ENCODE results near the gene PHF21B.
"Not testable (repeated sequence)": the region's sequence is repeated elsewhere in the genome, so short reads cannot be mapped to it uniquely, and the experiment has no call there.

Gene PHF21B

GRCh38 chr22:44862981-44863860 lies 146.6 kb downstream of the PHF21B start:
- no peak for DNase-seq

- DNase-seq = no peak
Measured at GRCh38 chr22:44862281-44862680, 147.5 kb downstream of the PHF21B start.

- DNase-seq = no peak
Measured at GRCh38 chr22:44861245-44861644, 148.6 kb downstream of the PHF21B start.

- no peak for DNase-seq
Measured at GRCh38 chr22:44860311-44860710, 149.5 kb downstream of the PHF21B start.

GRCh38 chr22:44859641-44860040 lies 150.2 kb downstream of the PHF21B start:
- no peak for DNase-seq

GRCh38 chr22:44858819-44859218 lies 151.0 kb downstream of the PHF21B start:
- DNase-seq = not testable (repeated sequence)

- no peak for DNase-seq
Measured at GRCh38 chr22:44855855-44856254, 153.9 kb downstream of the PHF21B start.

GRCh38 chr22:44854641-44855040 lies 155.2 kb downstream of the PHF21B start:
- DNase-seq = not testable (repeated sequence)

- DNase-seq = no peak
Measured at GRCh38 chr22:44850946-44851345, 158.9 kb downstream of the PHF21B start.

GRCh38 chr22:44848791-44849420 lies 160.9 kb downstream of the PHF21B start:
- DNase-seq = no peak

GRCh38 chr22:44848296-44848741 lies 161.5 kb downstream of the PHF21B start:
- DNase-seq = no peak

- DNase-seq = no peak
Measured at GRCh38 chr22:44847892-44848291, 161.9 kb downstream of the PHF21B start.

GRCh38 chr22:44847380-44847779 lies 162.4 kb downstream of the PHF21B start:
- DNase-seq = no peak

GRCh38 chr22:44846726-44847275 lies 163.0 kb downstream of the PHF21B start:
- DNase-seq = no peak

GRCh38 chr22:44845796-44846720 lies 163.7 kb downstream of the PHF21B start:
- no peak for DNase-seq

GRCh38 chr22:44845191-44845590 lies 164.6 kb downstream of the PHF21B start:
- no peak for DNase-seq

- DNase-seq = peak; percentile 47
Measured at GRCh38 chr22:44842417-44842816, 167.4 kb downstream of the PHF21B start.

- DNase-seq = no peak
Measured at GRCh38 chr22:44840611-44841322, 169.0 kb downstream of the PHF21B start.

GRCh38 chr22:44839721-44840120 lies 170.1 kb downstream of the PHF21B start:
- no peak for DNase-seq

GRCh38 chr22:44839061-44839460 lies 170.7 kb downstream of the PHF21B start:
- no peak for DNase-seq

- DNase-seq = no peak
Measured at GRCh38 chr22:44838316-44839016, 171.3 kb downstream of the PHF21B start.
